MCF 10A (cell line): ENCODE measurements around the gene TEX55. TPM values are rescaled to one million over a fixed set of nuclear protein-coding genes. Genes with fewer than 3 reads are reported as not detected.
A peak's percentile ranks its signal among the peaks of the same experiment; 100 is the strongest.

Experiments used
- BruUV-seq: library from RNA; stranded (reverse); fragments of 400-500 nt; replicated peaks from 2 replicates; lab custom pipeline; 2021; lab: Mats Ljungman, UMichigan
- CTCF ChIA-PET: fragments of 300-600 bp; sonication (Branson Sonifier 250); formaldehyde crosslinking; extraction: SDS; loops from one replicate; lab custom pipeline; 2021; ENCODE audit warnings: antibody characterized with exemption, inconsistent platforms; lab: Yijun Ruan, JAX
- POLR2A ChIA-PET: fragments of 300-600, 350-650 bp; sonication (Branson Sonifier 250); formaldehyde crosslinking; extraction: SDS; loops from one replicate; lab custom pipeline; 2020; ENCODE audit warnings: antibody characterized with exemption, inconsistent platforms; lab: Yijun Ruan, JAX
- DNase-seq: peaks from one replicate; pipeline ENCODE4 v3.0.0-alpha.2; 2018; ENCODE audit not compliant: unreplicated experiment
- H3K27ac Mint-ChIP-seq: one replicate; pipeline ENCODE4 v1.8.0; 2022; ENCODE audit warnings: mild to moderate bottlenecking, low read depth, mixed read lengths; ENCODE audit not compliant: unreplicated experiment
- H3K27me3 Mint-ChIP-seq: one replicate; pipeline ENCODE4 v1.8.0; 2022; ENCODE audit warnings: mixed read lengths; ENCODE audit not compliant: insufficient read depth, unreplicated experiment
- H3K36me3 Mint-ChIP-seq: one replicate; pipeline ENCODE4 v1.8.0; 2022; ENCODE audit warnings: mild to moderate bottlenecking, moderate library complexity, mixed read lengths; ENCODE audit not compliant: insufficient read depth, unreplicated experiment
- H3K4me1 Mint-ChIP-seq: one replicate; pipeline ENCODE4 v1.8.0; 2022; ENCODE audit warnings: mixed read lengths; ENCODE audit not compliant: insufficient read depth, unreplicated experiment
- H3K4me3 Mint-ChIP-seq: one replicate; pipeline ENCODE4 v1.8.0; 2022; ENCODE audit warnings: mild to moderate bottlenecking, moderate library complexity, mixed read lengths; ENCODE audit not compliant: unreplicated experiment
- H3K9me3 Mint-ChIP-seq: one replicate; pipeline ENCODE4 v1.8.0; 2022; ENCODE audit warnings: mixed read lengths; ENCODE audit not compliant: unreplicated experiment
- intact Hi-C: fragments of 100-400 bp; cut with micrococcal nuclease; formaldehyde crosslinking; loops from 2 replicates; pipeline ENCODE4 v1.14.1; 2022
- total RNA-seq: library from RNA; stranded (reverse); gene quantifications from 2 replicates; pipeline ENCODE4 v1.2.3, GENCODE V29; 2022
- TF ChIP-seq, protein P1 (sequence below): fragments of 200-600 bp; IDR thresholded peaks from one replicate; pipeline ENCODE4 v1.8.0; 2022; ENCODE audit warnings: antibody characterized with exemption, mild to moderate bottlenecking; ENCODE audit not compliant: unreplicated experiment

The TEX55 gene
- total RNA-seq, 1 experiment from 2014 or later: not detected

DNA sequence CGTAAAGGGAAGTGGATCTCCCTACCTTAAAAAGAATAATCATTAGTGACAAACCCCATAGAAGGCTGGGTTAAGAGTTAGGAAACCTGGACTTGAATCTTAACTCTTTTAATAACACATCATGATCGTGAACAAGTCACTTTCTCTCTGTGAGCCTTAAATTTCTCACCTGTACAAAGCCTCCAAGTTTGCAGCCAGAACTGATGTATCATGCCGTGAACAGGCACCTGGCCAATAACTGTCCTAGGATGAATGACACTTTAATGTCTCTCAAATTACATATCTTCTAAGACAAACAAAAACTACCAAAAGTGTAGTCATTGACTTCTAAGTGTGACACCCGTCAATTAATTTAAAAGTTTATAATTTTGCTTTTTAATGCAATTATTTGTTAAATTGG is 31.4 kb downstream of the TEX55 start:
- H3K36me3 Mint-ChIP-seq: no peaks in the 10 kb centered on the region
- peak overlapping the region; percentile 94 for H3K27ac Mint-ChIP-seq
- H3K4me1 Mint-ChIP-seq: peaks cover 36% of the 10 kb centered on the region
- H3K27me3 Mint-ChIP-seq: no peaks in the 10 kb centered on the region
- CTCF ChIA-PET: interaction anchor here (0.6 to 1.5 kb wide), 3 partner anchors 33 to 318 kb away, joined by 3 to 4 read pairs (median 4); no protein-coding TSS in a partner anchor
- no TSS peak for BruUV-seq
- POLR2A ChIA-PET: interaction anchor here (0.6 to 2.9 kb wide), 4 partner anchors 8 to 425 kb away, joined by 3 to 22 read pairs (median 6); partner anchors contain the start of gene B4GALT4
- intact Hi-C loops: loop anchor here (2.0 kb wide), 2 partner anchors 33 to 63 kb away; partner anchors contain the start of gene B4GALT4
- no peaks in the 10 kb centered on the region for H3K9me3 Mint-ChIP-seq
- TF ChIP-seq, protein P1, sequence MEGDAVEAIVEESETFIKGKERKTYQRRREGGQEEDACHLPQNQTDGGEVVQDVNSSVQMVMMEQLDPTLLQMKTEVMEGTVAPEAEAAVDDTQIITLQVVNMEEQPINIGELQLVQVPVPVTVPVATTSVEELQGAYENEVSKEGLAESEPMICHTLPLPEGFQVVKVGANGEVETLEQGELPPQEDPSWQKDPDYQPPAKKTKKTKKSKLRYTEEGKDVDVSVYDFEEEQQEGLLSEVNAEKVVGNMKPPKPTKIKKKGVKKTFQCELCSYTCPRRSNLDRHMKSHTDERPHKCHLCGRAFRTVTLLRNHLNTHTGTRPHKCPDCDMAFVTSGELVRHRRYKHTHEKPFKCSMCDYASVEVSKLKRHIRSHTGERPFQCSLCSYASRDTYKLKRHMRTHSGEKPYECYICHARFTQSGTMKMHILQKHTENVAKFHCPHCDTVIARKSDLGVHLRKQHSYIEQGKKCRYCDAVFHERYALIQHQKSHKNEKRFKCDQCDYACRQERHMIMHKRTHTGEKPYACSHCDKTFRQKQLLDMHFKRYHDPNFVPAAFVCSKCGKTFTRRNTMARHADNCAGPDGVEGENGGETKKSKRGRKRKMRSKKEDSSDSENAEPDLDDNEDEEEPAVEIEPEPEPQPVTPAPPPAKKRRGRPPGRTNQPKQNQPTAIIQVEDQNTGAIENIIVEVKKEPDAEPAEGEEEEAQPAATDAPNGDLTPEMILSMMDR: no peak
- DNase-seq: peak; percentile 57
- H3K4me3 Mint-ChIP-seq: no peak overlapping the region

DNA sequence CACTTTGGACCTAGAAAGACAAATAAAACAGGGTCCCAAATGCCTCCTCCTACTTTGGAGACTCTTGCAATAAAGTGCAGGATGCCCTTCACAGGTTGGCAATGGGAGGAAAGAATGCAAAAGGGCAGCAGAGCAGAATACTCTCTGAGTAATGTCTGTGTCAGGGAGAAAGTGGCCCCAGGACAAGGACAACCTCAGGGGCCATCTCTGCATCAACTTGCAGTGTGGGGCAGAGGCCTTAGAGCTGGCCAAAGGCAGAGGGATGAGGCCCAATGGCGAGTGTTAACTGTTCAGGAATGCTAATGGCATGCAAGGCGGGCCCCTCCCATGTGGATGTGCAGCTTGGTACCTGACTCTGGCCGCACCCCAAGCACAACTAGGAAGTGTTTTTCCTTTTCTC is 35.8 kb downstream of the TEX55 start:
- peak; percentile 38 for DNase-seq
- Mint-ChIP-seq H3K36me3 (no peaks in the 10 kb centered on the region), H3K9me3 (no peaks in the 10 kb centered on the region), H3K4me3 (no peak overlapping the region), H3K27ac (no peak overlapping the region), H3K4me1 (peaks cover 40% of the 10 kb centered on the region), H3K27me3 (no peaks in the 10 kb centered on the region)
- TF ChIP-seq, protein P1: no peak
- CTCF ChIA-PET: interaction anchor here (1.2 to 2.0 kb wide), 5 partner anchors 10 to 499 kb away, joined by 3 to 12 read pairs (median 4); partner anchors contain the start of gene TEX55
- POLR2A ChIA-PET: interaction anchor here (1.5 to 2.9 kb wide), 3 partner anchors 18 to 59 kb away, joined by 3 to 12 read pairs (median 5); partner anchors contain the start of gene B4GALT4
- intact Hi-C loops: no loop called here
- BruUV-seq: no TSS peak

DNA sequence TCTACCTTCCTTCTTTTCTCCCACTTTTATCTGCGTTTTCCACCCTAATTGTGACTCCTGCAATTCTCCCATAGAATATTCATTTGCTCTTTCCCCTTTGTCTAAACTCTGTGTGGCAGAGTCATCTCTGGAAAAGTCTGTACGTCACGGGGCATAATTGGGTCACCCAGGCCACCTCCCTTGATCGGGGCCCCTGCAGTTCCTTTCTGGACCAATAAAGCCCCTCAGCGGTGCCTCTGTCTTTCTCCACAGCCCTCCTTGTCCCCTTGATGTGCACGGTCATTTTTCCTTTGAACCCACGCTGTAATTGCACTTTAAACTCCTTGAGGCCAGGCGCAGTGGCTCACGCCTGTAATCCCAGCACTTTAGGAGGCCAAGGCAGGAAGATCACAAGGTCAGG is 38.1 kb downstream of the TEX55 start:
- intact Hi-C loops: no loop called here
- no peaks in the 10 kb centered on the region for H3K9me3 Mint-ChIP-seq
- H3K27ac Mint-ChIP-seq: no peak overlapping the region
- no peak overlapping the region for H3K4me3 Mint-ChIP-seq
- BruUV-seq: no TSS peak
- H3K36me3 Mint-ChIP-seq: no peaks in the 10 kb centered on the region
- H3K4me1 Mint-ChIP-seq: peaks cover 26% of the 10 kb centered on the region
- TF ChIP-seq, protein P1: no peak
- DNase-seq: no peak
- CTCF ChIA-PET: interaction anchor here (1.2 kb wide), 1 partner anchor 57 kb away, joined by 5 read pairs; no protein-coding TSS in a partner anchor
- POLR2A ChIA-PET: interaction anchor here (1.6 kb wide), 1 partner anchor 7 kb away, joined by 4 read pairs; no protein-coding TSS in a partner anchor
- H3K27me3 Mint-ChIP-seq: no peaks in the 10 kb centered on the region

DNA sequence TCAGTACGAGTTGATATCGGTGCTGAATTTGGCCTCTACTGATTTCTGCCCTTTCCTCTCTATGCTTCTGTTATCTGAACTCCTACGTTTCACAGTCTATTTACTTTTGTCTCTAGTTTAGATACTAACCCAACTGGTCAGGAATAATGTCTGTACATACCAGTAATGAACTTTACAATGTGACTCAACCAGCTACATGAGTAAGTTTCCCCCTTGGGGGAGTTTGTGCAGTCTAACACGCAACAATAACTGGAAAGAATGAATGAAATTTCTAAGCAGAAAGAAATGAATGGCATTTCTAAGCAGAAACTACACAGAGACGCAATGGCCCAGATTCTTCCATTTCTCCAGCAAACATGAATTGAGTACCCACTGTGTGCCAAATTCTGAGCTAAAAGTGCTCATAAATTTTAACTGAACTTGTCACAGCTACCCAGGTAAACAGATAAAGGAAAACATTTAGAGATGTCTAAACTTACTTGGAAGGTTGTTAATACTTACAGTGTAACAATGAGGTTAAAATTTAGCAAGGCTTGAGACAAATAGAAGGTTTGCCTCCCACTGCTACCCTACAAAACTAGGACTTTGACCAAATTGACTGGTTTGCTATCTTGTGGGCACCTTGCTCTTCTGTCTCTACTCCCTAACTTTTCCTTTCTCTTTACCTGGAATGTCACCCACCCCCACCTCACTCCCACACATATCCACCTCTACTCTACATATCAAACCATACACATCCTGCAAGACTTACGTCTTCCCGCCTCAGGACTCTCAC is 39.0 kb downstream of the TEX55 start:
- TF ChIP-seq, protein P1: no peak
- H3K27me3 Mint-ChIP-seq: no peaks in the 10 kb centered on the region
- intact Hi-C loops: no loop called here
- H3K4me3 Mint-ChIP-seq: no peak overlapping the region
- peak overlapping the region; percentile 24 for H3K27ac Mint-ChIP-seq
- H3K36me3 Mint-ChIP-seq: no peaks in the 10 kb centered on the region
- H3K4me1 Mint-ChIP-seq: peaks cover 26% of the 10 kb centered on the region
- peak; percentile 45 for DNase-seq
- POLR2A ChIA-PET: interaction anchor here (1.6 kb wide), 1 partner anchor 8 kb away, joined by 4 read pairs; no protein-coding TSS in a partner anchor
- BruUV-seq: no TSS peak
- no peaks in the 10 kb centered on the region for H3K9me3 Mint-ChIP-seq
- CTCF ChIA-PET: interaction anchor here (0.6 to 1.2 kb wide), 4 partner anchors 40 to 301 kb away, joined by 3 to 5 read pairs (median 3); no protein-coding TSS in a partner anchor
